ENCODE data around the gene SEPSECS.

- TF ChIP-seq CTCF (IDR thresholded peaks at IDR 0.05) (no peak), POLR2A (IDR thresholded peaks at IDR 0.05) (no peak)
Observed at GRCh38 chr4:25178838-25179261, 18.6 kb upstream of the SEPSECS start.
